ENCODE data around the gene SETBP1. TPM values are rescaled to one million over a fixed set of nuclear protein-coding genes. Genes with fewer than 3 reads are reported as not detected.

The SETBP1 gene
- total and polyA plus RNA-seq, 8 donors: 1.4 to 66.5 (median 20.1) TPM

DNA sequence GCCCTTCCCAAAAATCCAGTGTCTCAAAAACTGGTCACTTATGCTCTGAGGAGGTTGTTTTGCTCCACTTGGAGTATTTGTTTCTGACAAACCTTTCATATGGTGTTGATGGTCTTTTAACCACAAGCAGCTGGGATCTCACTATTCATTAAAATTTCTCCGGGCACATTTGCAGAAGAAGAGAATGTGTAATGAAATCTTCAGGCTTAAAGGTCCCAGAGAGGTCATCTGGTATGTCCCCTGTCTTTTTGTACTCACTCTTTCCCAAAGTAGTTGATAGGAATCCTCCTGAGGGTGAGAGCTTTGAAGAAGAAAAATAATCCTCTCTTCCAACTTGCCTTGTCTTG lies 430.8 kb downstream of the SETBP1 start:
- Histone ChIP-seq H3K9me3 (no peaks in the 10 kb centered on the region), H3K27me3 (no peaks in the 10 kb centered on the region), H3K4me1 (peaks cover 0 to 6% (median 0%) of the 10 kb centered on the region in 4 donors), H3K36me3 (no peaks in the 10 kb centered on the region), H3K4me3 (no peak overlapping the region), H3K27ac (no peak overlapping the region)
- no peak for TF ChIP-seq POLR2A (IDR thresholded peaks at IDR 0.05)
- no peak for TF ChIP-seq EP300 (IDR thresholded peaks at IDR 0.05)
- TF ChIP-seq, protein P1, sequence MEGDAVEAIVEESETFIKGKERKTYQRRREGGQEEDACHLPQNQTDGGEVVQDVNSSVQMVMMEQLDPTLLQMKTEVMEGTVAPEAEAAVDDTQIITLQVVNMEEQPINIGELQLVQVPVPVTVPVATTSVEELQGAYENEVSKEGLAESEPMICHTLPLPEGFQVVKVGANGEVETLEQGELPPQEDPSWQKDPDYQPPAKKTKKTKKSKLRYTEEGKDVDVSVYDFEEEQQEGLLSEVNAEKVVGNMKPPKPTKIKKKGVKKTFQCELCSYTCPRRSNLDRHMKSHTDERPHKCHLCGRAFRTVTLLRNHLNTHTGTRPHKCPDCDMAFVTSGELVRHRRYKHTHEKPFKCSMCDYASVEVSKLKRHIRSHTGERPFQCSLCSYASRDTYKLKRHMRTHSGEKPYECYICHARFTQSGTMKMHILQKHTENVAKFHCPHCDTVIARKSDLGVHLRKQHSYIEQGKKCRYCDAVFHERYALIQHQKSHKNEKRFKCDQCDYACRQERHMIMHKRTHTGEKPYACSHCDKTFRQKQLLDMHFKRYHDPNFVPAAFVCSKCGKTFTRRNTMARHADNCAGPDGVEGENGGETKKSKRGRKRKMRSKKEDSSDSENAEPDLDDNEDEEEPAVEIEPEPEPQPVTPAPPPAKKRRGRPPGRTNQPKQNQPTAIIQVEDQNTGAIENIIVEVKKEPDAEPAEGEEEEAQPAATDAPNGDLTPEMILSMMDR (IDR thresholded peaks at IDR 0.05): no peak
- no peak for TF ChIP-seq POLR2AphosphoS5 (IDR thresholded peaks at IDR 0.05)
- intact Hi-C loops (cut with DNase I; ENCODE audit: low total_unique reads): no loop called here
- 60 to 91% (median 69%) methylated on average over 1 of the region's 1 CpG for WGBS, 5 donors
- DNase-seq: no peak

DNA sequence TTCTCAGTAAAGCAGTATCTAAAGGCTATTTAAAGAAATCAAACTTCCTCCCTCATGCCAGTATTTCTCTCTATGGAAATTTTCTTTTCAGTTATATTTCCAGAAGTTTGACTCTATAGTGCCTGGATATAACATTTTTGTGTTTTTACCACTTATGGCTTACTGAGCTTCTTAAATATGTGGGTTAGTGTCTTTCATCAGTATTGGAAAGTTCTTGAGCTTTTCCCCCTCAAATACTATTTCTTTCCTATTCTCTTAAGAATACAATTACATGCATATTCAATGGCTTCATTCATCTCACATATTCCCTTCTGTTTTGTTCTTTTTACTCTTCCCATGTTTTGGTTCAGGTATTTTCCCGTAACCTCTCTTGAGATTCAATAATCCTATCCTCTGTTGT lies 432.0 kb downstream of the SETBP1 start:
- intact Hi-C loops (cut with DNase I; ENCODE audit: low total_unique reads): no loop called here
- H3K27me3 ChIP-seq: no peaks in the 10 kb centered on the region
- H3K4me3 ChIP-seq: no peak overlapping the region
- no peak for TF ChIP-seq POLR2A (IDR thresholded peaks at IDR 0.05)
- no peak for TF ChIP-seq POLR2AphosphoS5 (IDR thresholded peaks at IDR 0.05)
- no peak for TF ChIP-seq EP300 (IDR thresholded peaks at IDR 0.05)
- TF ChIP-seq, protein P1 (IDR thresholded peaks at IDR 0.05): no peak
- H3K4me1 ChIP-seq: no peaks in the 10 kb centered on the region
- H3K9me3 ChIP-seq: no peaks in the 10 kb centered on the region
- no peaks in the 10 kb centered on the region for H3K36me3 ChIP-seq
- 94 to 100% (median 97%) methylated on average over 1 of the region's 1 CpG for WGBS, 5 donors
- no peak overlapping the region for H3K27ac ChIP-seq
- no peak for DNase-seq

DNA sequence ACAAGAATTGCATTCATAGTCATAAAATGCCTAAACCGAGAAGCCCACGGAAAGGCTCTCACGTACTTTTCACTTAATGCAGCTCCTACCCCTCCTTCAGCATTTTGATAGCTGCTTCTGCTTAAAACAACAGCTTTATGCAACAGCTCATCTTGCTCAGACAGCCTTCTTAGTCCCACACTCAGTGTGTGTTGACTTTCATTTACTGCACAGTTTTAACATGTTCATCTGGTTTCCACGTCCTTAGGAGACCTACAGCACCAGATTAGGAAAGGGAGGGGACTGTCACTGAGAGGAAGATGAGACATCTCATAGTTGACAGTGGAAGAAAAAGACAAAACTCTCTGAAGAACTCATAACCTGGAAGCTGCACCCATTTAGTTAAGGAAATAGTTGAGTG lies 435.4 kb downstream of the SETBP1 start:
- Histone ChIP-seq H3K9me3 (no peaks in the 10 kb centered on the region), H3K27ac (no peak overlapping the region), H3K4me1 (no peaks in the 10 kb centered on the region), H3K27me3 (no peaks in the 10 kb centered on the region), H3K4me3 (no peak overlapping the region), H3K36me3 (no peaks in the 10 kb centered on the region)
- TF ChIP-seq POLR2A (IDR thresholded peaks at IDR 0.05) (no peak), EP300 (IDR thresholded peaks at IDR 0.05) (no peak), POLR2AphosphoS5 (IDR thresholded peaks at IDR 0.05) (no peak)
- TF ChIP-seq, protein P1 (IDR thresholded peaks at IDR 0.05): no peak
- no peak for DNase-seq
- intact Hi-C loops (cut with DNase I; ENCODE audit: low total_unique reads): no loop called here
- 77 to 85% (median 82%) methylated on average over 4 of the region's 4 CpGs for WGBS, 5 donors

Small RNA genes within 50 kb of the gene (small RNA-seq; reads per million reads assigned to genes)
- 0 reads per million in 4 donors for gene MIR4319

Measured in stomach (tissue), 9 donors.